Stimulated activated CD4-positive, alpha-beta T cell treated with anti-CD3 and anti-CD28 coated beads, Interleukin-4, amount 100 ng/mL, for 1 hour (primary cell): ENCODE results near the gene TBL1X.

Experiments
- DNase-seq: peaks from one replicate; pipeline ENCODE4 v3.0.0-alpha.2; 2020

Gene TBL1X

GRCh38 chrX:9596837-9597236, 132.0 kb downstream of the TBL1X start:
- DNase-seq, result no peak

DNA sequence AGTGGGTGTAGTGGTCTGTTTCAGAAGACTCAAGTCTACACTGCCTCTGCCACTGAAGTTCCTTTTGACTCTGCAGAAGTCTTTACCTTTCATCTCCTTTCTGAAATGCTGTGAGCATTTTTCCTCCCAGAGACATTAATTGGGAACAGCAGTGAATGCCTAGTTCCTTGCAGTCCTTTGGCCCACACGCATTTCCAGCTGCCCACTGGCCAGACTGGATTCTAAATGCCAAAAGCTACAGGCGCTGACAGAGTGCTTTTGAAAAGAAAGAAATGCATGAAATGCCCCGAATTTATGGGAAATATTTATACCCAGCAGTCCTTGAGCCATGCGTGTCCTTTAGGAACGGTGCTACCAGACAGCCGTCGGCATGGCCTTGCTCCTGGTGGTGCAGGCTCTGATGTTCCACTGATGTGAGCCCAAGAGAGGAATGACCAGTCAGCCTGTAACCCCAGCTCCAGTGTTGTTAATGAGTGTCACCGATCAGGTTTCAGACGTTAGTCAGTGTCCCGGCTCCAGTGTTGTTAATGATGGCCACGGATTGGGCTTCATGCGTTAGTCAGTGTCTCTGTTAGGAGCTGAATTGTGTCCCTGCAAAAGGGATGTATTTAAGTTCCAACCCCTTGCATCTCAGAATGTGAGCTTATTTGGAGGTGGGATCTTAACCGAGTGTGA, 132.6 kb downstream of the TBL1X start:
- no peak for DNase-seq

GRCh38 chrX:9598344-9598743, 133.5 kb downstream of the TBL1X start:
- DNase-seq, result no peak

GRCh38 chrX:9604111-9604907, 139.5 kb downstream of the TBL1X start:
- DNase-seq, result no peak

DNA sequence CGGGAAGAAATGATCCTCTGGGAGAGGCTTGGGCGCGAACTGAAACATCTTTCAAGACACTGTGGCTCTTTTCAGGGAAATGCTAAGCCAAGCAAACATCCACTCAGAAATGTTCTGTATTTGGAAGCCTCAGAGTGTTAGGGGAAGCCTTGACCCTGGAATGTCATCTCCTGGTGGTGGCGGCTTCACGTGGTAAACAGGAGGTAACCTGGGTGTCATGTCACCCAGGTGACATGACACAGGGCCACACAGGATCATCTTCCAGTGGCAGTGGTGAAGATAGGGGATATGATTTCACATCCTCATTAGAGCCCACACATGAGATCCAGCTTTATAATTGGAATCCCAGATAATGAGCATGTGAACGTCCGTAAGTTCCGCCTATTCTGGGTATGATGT, 140.0 kb downstream of the TBL1X start:
- no peak for DNase-seq

DNA sequence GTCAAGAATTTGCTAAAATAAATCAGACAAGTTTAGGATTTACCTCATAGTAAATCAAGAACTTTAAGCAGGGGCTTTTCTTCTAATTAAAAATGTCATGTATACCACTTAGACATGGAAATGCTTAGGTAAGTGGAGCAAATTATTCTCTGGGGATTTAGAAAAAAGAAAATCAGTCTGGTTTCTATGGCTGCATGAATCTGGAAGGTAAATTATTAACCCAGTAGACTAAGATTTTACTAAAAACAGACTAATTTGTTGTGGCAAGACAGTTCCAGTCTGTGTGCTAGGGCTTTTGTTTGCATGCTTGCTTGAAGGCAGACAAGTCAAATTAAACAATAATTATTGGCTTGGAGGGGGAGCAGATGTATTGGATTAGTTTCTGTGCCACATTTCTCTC, 140.6 kb downstream of the TBL1X start:
- DNase-seq, result no peak

DNA sequence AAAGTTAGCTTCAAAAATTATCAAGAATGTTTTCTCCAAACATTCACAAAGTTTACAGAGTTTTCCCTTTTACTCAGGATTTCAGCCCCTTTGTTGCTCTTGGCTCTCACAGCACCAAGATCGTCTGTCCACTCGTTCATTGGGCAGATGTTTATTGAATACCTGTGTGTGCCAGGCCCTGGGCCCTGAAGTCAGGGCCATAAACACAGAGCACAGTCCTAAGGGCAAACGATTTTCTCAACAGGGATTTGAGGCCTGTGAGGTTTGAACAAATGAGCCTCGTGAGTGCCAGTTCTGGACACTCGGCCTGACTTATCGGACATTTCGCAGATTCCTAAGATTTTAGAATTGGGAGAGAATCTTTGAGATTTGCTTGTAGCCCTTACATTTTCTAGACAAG, 142.1 kb downstream of the TBL1X start:
- no peak for DNase-seq

DNA sequence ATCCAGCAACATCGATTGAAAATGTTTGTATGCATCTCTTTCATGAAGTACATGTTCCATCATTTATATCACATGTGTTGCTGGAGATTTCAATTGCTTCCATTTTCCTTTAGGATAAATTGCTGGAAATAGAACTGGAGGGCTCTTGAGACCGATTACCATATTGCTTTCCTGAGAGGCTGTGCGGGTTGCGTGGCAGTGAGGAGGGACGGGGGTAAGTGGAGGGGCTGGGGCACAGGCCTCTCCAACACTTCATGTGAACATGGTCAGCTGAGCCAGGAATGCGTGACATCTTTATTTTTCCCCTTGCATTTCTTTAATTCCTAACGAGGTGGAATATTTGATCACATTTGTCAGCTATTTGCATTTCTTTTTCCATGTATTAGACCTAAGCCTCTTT, 144.6 kb downstream of the TBL1X start:
- DNase-seq, result no peak

- DNase-seq, result no peak
Measured at GRCh38 chrX:9609987-9610386, 145.1 kb downstream of the TBL1X start.

- no peak for DNase-seq
Measured at GRCh38 chrX:9610771-9611392, 146.0 kb downstream of the TBL1X start.

- no peak for DNase-seq
Measured at GRCh38 chrX:9611436-9612145, 146.7 kb downstream of the TBL1X start.

- DNase-seq, result no peak
Measured at GRCh38 chrX:9612146-9612505, 147.3 kb downstream of the TBL1X start.

GRCh38 chrX:9614016-9614415, 149.2 kb downstream of the TBL1X start:
- no peak for DNase-seq

GRCh38 chrX:9619133-9619532, 154.3 kb downstream of the TBL1X start:
- DNase-seq, result no peak

GRCh38 chrX:9619581-9619980, 154.7 kb downstream of the TBL1X start:
- no peak for DNase-seq

- DNase-seq, result no peak
Measured at GRCh38 chrX:9622128-9622527, 157.3 kb downstream of the TBL1X start.

- no peak for DNase-seq
Measured at GRCh38 chrX:9626379-9626778, 161.5 kb downstream of the TBL1X start.

- DNase-seq, result no peak
Measured at GRCh38 chrX:9627922-9628321, 163.1 kb downstream of the TBL1X start.

DNA sequence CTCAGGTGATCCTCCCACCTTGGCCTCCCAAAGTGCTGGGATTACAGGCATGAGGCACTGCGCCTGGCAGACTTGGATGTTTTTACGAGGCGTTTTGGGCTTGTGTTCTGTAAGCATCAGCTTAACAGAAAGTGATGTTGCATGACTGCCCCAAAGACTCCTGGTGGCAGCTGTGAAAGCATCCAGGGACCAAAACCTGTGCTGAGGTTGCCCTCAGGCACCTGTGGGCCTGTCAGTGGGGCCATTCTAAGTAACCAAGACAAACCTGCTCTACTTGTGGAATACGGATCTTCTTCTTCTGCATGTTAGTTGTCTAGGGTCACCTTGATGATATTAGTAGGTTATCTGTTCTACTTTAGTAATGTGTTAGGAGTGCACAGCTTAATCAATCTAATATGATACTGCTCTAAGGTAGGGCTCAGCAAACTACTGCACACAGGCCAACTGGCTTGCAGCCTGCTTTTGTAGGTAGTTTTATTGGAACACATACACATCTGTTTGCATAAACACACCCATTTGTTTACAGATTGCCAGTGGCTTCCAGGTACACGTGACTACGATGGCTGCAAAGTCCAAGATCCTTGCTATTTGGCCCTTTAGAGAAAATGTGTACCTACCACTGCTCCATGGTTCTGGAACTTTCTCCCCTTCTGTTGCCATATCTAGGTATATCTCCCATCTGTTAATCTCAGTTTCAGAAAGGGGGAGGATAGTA, 164.1 kb downstream of the TBL1X start:
- DNase-seq, result no peak

GRCh38 chrX:9634551-9634950, 169.7 kb downstream of the TBL1X start:
- no peak for DNase-seq

- no peak for DNase-seq
Measured at GRCh38 chrX:9635368-9635767, 170.5 kb downstream of the TBL1X start.

GRCh38 chrX:9635803-9636202, 170.9 kb downstream of the TBL1X start:
- DNase-seq, result no peak

DNA sequence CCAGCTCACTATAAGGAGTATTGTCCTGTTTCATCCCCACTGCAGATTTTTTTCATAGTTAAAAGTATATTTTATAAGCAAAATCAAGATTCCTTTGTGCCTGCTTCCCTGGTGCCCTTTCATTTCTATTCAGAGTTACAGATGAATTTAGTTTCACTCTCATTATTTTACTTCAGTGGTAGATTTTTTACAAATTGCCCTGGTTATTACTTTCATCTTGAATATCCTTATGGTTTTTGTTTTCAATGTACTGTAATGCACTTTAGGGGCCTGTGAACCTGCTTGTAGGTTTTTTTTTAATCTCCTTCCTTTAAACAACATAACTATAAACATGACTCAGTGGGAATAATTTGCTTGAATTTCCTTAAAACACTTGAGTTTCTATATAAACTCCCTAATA, 174.0 kb downstream of the TBL1X start:
- DNase-seq, result no peak
